HG03565 (cell line): ENCODE measurements around the gene TBC1D16.

Experiments used
- ATAC-seq: cut with Tn5 transposase; IDR thresholded peaks from one replicate; pipeline ENCODE4 v1.9.1; 2021; ENCODE audit warnings: mild to moderate bottlenecking, moderate library complexity; ENCODE audit not compliant: unreplicated experiment

Gene TBC1D16

GRCh38 chr17:80035687-80035936, at the start of gene TBC1D16:
Gene TBC1D16 (minus strand): TSS chr17:80035872. CDS start chr17:80013547, 22,325 bp downstream.
- no peak for ATAC-seq

- no peak for ATAC-seq
Observed at GRCh38 chr17:80084773-80085172, 49.1 kb upstream of the TBC1D16 start.

GRCh38 chr17:80083136-80083661, 47.5 kb upstream of the TBC1D16 start:
- no peak for ATAC-seq

- no peak for ATAC-seq
Observed at GRCh38 chr17:80082403-80083135, 46.9 kb upstream of the TBC1D16 start.

GRCh38 chr17:80081596-80081995, 45.9 kb upstream of the TBC1D16 start:
- no peak for ATAC-seq

GRCh38 chr17:80080081-80080480, 44.4 kb upstream of the TBC1D16 start:
- ATAC-seq = no peak

GRCh38 chr17:80072410-80072809, 36.7 kb upstream of the TBC1D16 start:
- no peak for ATAC-seq

GRCh38 chr17:80071116-80071841, 35.6 kb upstream of the TBC1D16 start:
- ATAC-seq = no peak

- ATAC-seq = no peak
Observed at GRCh38 chr17:80070375-80071115, 34.9 kb upstream of the TBC1D16 start.

GRCh38 chr17:80068301-80069222, 32.9 kb upstream of the TBC1D16 start:
- ATAC-seq = no peak

GRCh38 chr17:80067393-80067986, 31.8 kb upstream of the TBC1D16 start:
- ATAC-seq = no peak

GRCh38 chr17:80065478-80066170, 30.0 kb upstream of the TBC1D16 start:
- ATAC-seq = no peak

GRCh38 chr17:80064696-80065095, 29.0 kb upstream of the TBC1D16 start:
- no peak for ATAC-seq

- ATAC-seq = no peak
Observed at GRCh38 chr17:80063830-80064585, 28.3 kb upstream of the TBC1D16 start.

GRCh38 chr17:80061421-80061820, 25.7 kb upstream of the TBC1D16 start:
- ATAC-seq = no peak

- no peak for ATAC-seq
Observed at GRCh38 chr17:80060644-80061043, 25.0 kb upstream of the TBC1D16 start.

- ATAC-seq = no peak
Observed at GRCh38 chr17:80058311-80058955, 22.8 kb upstream of the TBC1D16 start.

- no peak for ATAC-seq
Observed at GRCh38 chr17:80055597-80055996, 19.9 kb upstream of the TBC1D16 start.
